K562 (cell line): ENCODE data around the gene DDRGK1. TPM values are rescaled to one million over a fixed set of nuclear protein-coding genes. Genes with fewer than 3 reads are reported as not detected.

Source experiments
- CBFA2T3 ChIP-seq: fragments of 450-650 bp; IDR thresholded peaks from 2 replicates; pipeline ENCODE4 v1.6.1; 2017
- ETS2 ChIP-seq: IDR thresholded peaks from 2 replicates; pipeline ENCODE4 v1.6.1; 2016; ENCODE audit warnings: borderline replicate concordance, missing genetic modification characterization, mild to moderate bottlenecking, moderate library complexity, missing compliant biosample characterization; ENCODE audit not compliant: poor library complexity, severe bottlenecking
- FOS ChIP-seq: IDR thresholded peaks from 3 replicates; pipeline ENCODE4 v1.6.1; 2011; ENCODE audit not compliant: insufficient read length; ENCODE audit errors: extremely low read depth
- IRF9 ChIP-seq: fragments of 450-650 bp; IDR thresholded peaks from 2 replicates; pipeline ENCODE4 v1.6.1; 2016; ENCODE audit warnings: missing biosample characterization, missing genetic modification characterization
- JUNB ChIP-seq: fragments of 450-650 bp; formaldehyde crosslinking; conservative IDR thresholded peaks from 2 replicates; pipeline ENCODE4 v1.4.0; 2020; ENCODE audit warnings: mild to moderate bottlenecking
- LARP7 ChIP-seq: fragments of 450-650 bp; IDR thresholded peaks from 2 replicates; pipeline ENCODE4 v1.6.1; 2016
- MCM7 ChIP-seq, 2 experiments: fragments of 450-650 bp; IDR thresholded peaks; 2 replicates each; pipeline ENCODE4 v1.6.1; 2016 to 2018
- MECOM ChIP-seq: fragments of 250-450 bp; sonication (Bioruptor Pico); IDR thresholded peaks from 2 replicates; pipeline ENCODE4 v1.8.0; 2022; ENCODE audit warnings: inconsistent platforms
- ZNF436 ChIP-seq: fragments of 250-450, 450-650 bp; sonication (Bioruptor Pico); formaldehyde crosslinking; IDR thresholded peaks from 2 replicates; pipeline ENCODE4 v1.7.0; 2020; ENCODE audit warnings: mild to moderate bottlenecking
- polyA plus RNA-seq, 8 experiments: library from polyadenylated mRNA; depleted of rRNA in 4 of 8; stranded (reverse) in 5 of 8; unstranded in 3 of 8; fragments of >200 nt; fragmentation: Nextera tagmentation in 2 of 8; fragmentation: Illumina TruSeq in 1 of 8; extraction: Ambion mirVana in 2 of 8; extraction: Trizol in 1 of 8; gene quantifications; 2 replicates each; pipeline versions ENCODE4 v1.2.1 to v1.2.3, GENCODE V29; 2011 to 2014; ENCODE audit warnings: inconsistent platforms in 1 of 8, missing spikeins in 1 of 8
- total RNA-seq, 7 experiments: library from RNA; depleted of rRNA in 6 of 7; stranded (reverse); fragments of >200 nt in 6 of 7; fragmentation: Illumina TruSeq in 2 of 7; extraction: Trizol in 2 of 7; gene quantifications; 2 replicates each; pipeline versions ENCODE4 v1.2.1 to v1.2.3, GENCODE V29; 2011 to 2021; ENCODE audit warnings: low replicate concordance in 1 of 7
- TF ChIP-seq, protein P1 (sequence below): fragments of 450-650 bp; IDR thresholded peaks from 2 replicates; pipeline ENCODE4 v1.6.1; 2017; ENCODE audit warnings: mild to moderate bottlenecking, moderate library complexity

DDRGK1 gene
- total and polyA plus RNA-seq, 9 of the 15 experiments (the other 6 are each of a cell fraction or from before 2014, with no cell fraction given), result 2.3 to 54.4 (median 29.1) TPM

GRCh38 chr20:3199206-3199605, 5.3 kb downstream of the DDRGK1 start (continued):
- TF ChIP-seq FOS (no peak), ZNF436 (CRISPR knock-in tag) (no peak), MECOM (no peak), CBFA2T3 (no peak), ETS2 (tag) (no peak), IRF9 (tag) (no peak), JUNB (CRISPR knock-in tag) (no peak), LARP7 (no peak), MCM7 (IDR thresholded peaks at IDR 0.05) (no peak)
- TF ChIP-seq, protein P1, sequence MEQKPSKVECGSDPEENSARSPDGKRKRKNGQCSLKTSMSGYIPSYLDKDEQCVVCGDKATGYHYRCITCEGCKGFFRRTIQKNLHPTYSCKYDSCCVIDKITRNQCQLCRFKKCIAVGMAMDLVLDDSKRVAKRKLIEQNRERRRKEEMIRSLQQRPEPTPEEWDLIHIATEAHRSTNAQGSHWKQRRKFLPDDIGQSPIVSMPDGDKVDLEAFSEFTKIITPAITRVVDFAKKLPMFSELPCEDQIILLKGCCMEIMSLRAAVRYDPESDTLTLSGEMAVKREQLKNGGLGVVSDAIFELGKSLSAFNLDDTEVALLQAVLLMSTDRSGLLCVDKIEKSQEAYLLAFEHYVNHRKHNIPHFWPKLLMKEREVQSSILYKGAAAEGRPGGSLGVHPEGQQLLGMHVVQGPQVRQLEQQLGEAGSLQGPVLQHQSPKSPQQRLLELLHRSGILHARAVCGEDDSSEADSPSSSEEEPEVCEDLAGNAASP, result no peak
